Kidney (tissue), 14 donors: ENCODE data around the gene PNMA8B. TPM values are rescaled to one million over a fixed set of nuclear protein-coding genes. Genes with fewer than 3 reads are reported as not detected.

Experiments used
- DNase-seq, 5 donors: peaks; one replicate each; pipeline ENCODE4 v3.0.0-alpha.2; 2013 to 2020
- FAIRE-seq: peaks from 2 replicates; lab custom pipeline; 2012; peaks lifted over from hg19 to GRCh38; lab: Jason Lieb, UNC
- H3K27ac ChIP-seq, 2 donors: one replicate each; pipeline ENCODE4 v1.7.0; 2013; ENCODE audit warnings: low read depth in 2 of 2, low read length in 2 of 2, inconsistent platforms in 1 of 2
- H3K27me3 ChIP-seq: one replicate; pipeline ENCODE4 v1.7.1; 2013; ENCODE audit warnings: low read length, inconsistent platforms; ENCODE audit not compliant: control insufficient read depth, insufficient read depth
- H3K36me3 ChIP-seq, 3 donors: one replicate each; pipeline versions ENCODE4 v1.7.0 to v1.7.1; 2013; ENCODE audit warnings: low read length in 3 of 3, control low read depth in 1 of 3, inconsistent platforms in 1 of 3; ENCODE audit not compliant: insufficient read depth in 3 of 3, control insufficient read depth in 2 of 3
- H3K4me1 ChIP-seq, 3 donors: one replicate each; pipeline versions ENCODE4 v1.7.0 to v1.7.1; 2013; ENCODE audit warnings: low read length in 3 of 3, inconsistent platforms in 1 of 3, low read depth in 1 of 3; ENCODE audit not compliant: control insufficient read depth in 2 of 3, insufficient read depth in 2 of 3
- H3K4me3 ChIP-seq, 3 donors: one replicate each; pipeline versions ENCODE4 v1.7.0 to v1.8.1; 2013; ENCODE audit warnings: low read length in 3 of 3, control low read depth in 1 of 3, inconsistent platforms in 1 of 3
- H3K9ac ChIP-seq, 3 donors: one replicate each; pipeline versions ENCODE4 v1.7.0 to v1.7.1; 2013; ENCODE audit warnings: low read length in 3 of 3, control low read depth in 1 of 3, inconsistent platforms in 1 of 3
- H3K9me3 ChIP-seq, 3 donors: one replicate each; pipeline versions ENCODE4 v1.7.0 to v1.7.1; 2013; ENCODE audit warnings: low read length in 3 of 3, control low read depth in 1 of 3, inconsistent platforms in 1 of 3; ENCODE audit not compliant: control insufficient read depth in 2 of 3, insufficient read depth in 1 of 3
- CTCF ChIP-seq: IDR thresholded peaks from 3 replicates; pipeline ENCODE4 v1.5.1; 2012; ENCODE audit warnings: mild to moderate bottlenecking, moderate library complexity, borderline replicate concordance; ENCODE audit not compliant: insufficient read depth; ENCODE audit errors: extremely low read depth
- intact Hi-C: fragments of 100-400 bp; cut with DNase I; formaldehyde crosslinking; loops from one replicate; pipeline ENCODE4 v1.11.1; 2022
- polyA plus RNA-seq: library from polyadenylated mRNA; stranded (reverse); fragments of 350-450 nt; fragmentation: Illumina TruSeq; extraction: RNeasy Lipid Tissue Mini Kit (QIAGEN cat#74804); gene quantifications from one replicate; pipeline ENCODE4 v1.2.3, GENCODE V29; 2014; ENCODE audit warnings: low read depth, low replicate concordance; ENCODE audit not compliant: insufficient read depth
- total RNA-seq: library from RNA; stranded (reverse); fragmentation: NEBNext Ultra II Directional; extraction: Animal tissue kit (Norgen Biotek cat#: 25700); gene quantifications from one replicate; pipeline ENCODE4 v1.2.1, GENCODE V29; 2021
- donor health status: control.
- donor health status: control.
- donor health status: control.
- donor health status: control.
- donor health status: control.
- donor health status: DM: yes; HTN: yes; CAD: no.
- donor health status: Normal renal cell carcinoma (clear cell type).

Gene PNMA8B
- total and polyA plus RNA-seq, 2 donors from 2014 or later, result 0.67 to 1.3 TPM

GRCh38 chr19:46493236-46494145, 2.2 kb downstream of the PNMA8B start:
- Histone ChIP-seq H3K27me3 (no peaks in the 10 kb centered on the region), H3K27ac (no peak overlapping the region), H3K9me3 (no peaks in the 10 kb centered on the region), H3K4me1 (peaks cover 0 to 9% (median 0%) of the 10 kb centered on the region in 3 donors), H3K4me3 (peak overlapping the region in 1 of 3 donors; percentile 21), H3K36me3 (no peaks in the 10 kb centered on the region), H3K9ac (no peak overlapping the region)
- intact Hi-C loops, result no loop called here
- peak in 4 of 5 donors; percentile 61 to 84 (median 69) for DNase-seq
- FAIRE-seq, result no peak
- TF ChIP-seq CTCF, result no peak

GRCh38 chr19:46492841-46493235, 2.8 kb downstream of the PNMA8B start:
- no peak for DNase-seq
- no peaks in the 10 kb centered on the region for H3K36me3 ChIP-seq
- no peak for TF ChIP-seq CTCF
- no peak overlapping the region for H3K4me3 ChIP-seq
- FAIRE-seq, result no peak
- intact Hi-C loops, result no loop called here
- no peaks in the 10 kb centered on the region for H3K27me3 ChIP-seq
- no peak overlapping the region for H3K9ac ChIP-seq
- no peak overlapping the region for H3K27ac ChIP-seq
- H3K4me1 ChIP-seq, result peaks cover 0 to 9% (median 0%) of the 10 kb centered on the region in 3 donors
- no peaks in the 10 kb centered on the region for H3K9me3 ChIP-seq

GRCh38 chr19:46491975-46492682, 3.5 kb downstream of the PNMA8B start:
- Histone ChIP-seq H3K4me1 (peaks cover 0 to 13% (median 6%) of the 10 kb centered on the region in 3 donors), H3K9ac (no peak overlapping the region), H3K9me3 (no peaks in the 10 kb centered on the region), H3K27me3 (no peaks in the 10 kb centered on the region), H3K4me3 (no peak overlapping the region), H3K27ac (no peak overlapping the region), H3K36me3 (no peaks in the 10 kb centered on the region)
- DNase-seq (peak in 1 of 5 donors; percentile 38), FAIRE-seq (no peak)
- TF ChIP-seq CTCF, result no peak
- intact Hi-C loops, result no loop called here
